Measurements from ENCODE around the gene HSPA8.

- no peak for TF ChIP-seq CTCF (IDR thresholded peaks at IDR 0.05; ENCODE audit: low read depth, low read length, poor library complexity, severe bottlenecking)
- TF ChIP-seq EZH2phosphoT487 (IDR thresholded peaks at IDR 0.05; ENCODE audit: borderline replicate concordance, low read length), result no peak
Measured at GRCh38 chr11:123073343-123074057, 11.6 kb upstream of the HSPA8 start.
